ENCODE measurements around the gene HPCA. TPM values are rescaled to one million over a fixed set of nuclear protein-coding genes. Genes with fewer than 3 reads are reported as not detected.

Gene HPCA
- total RNA-seq, 4 donors from 2014 or later: 0.19 TPM; not detected in 3

GRCh38 chr1:32878637-32879041, 7.7 kb upstream of the HPCA start:
- no peak for DNase-seq (ENCODE audit: low spot score in 2 of 2)
- intact Hi-C loops (cut with DNase I; ENCODE audit: low total_unique reads): no loop called here
- TF ChIP-seq CTCF (IDR thresholded peaks at IDR 0.05) (no peak), POLR2A (IDR thresholded peaks at IDR 0.05) (no peak)
- WGBS, 2 donors: 45 to 66% methylated on average over 5 of the region's 5 CpGs
- no peak overlapping the region for H3K4me3 ChIP-seq (ENCODE audit: low read depth, poor library complexity, severe bottlenecking)

- H3K4me3 ChIP-seq (ENCODE audit: low read depth, poor library complexity, severe bottlenecking): no peak overlapping the region
- intact Hi-C loops (cut with DNase I; ENCODE audit: low total_unique reads): no loop called here
- no peak for DNase-seq (ENCODE audit: low spot score in 2 of 2)
- TF ChIP-seq CTCF (IDR thresholded peaks at IDR 0.05): no peak
- TF ChIP-seq POLR2A (IDR thresholded peaks at IDR 0.05): no peak
- 72 to 74% methylated on average over 5 of the region's 5 CpGs for WGBS, 2 donors
These were observed 5.0 kb upstream of the HPCA start for GRCh38 chr1:32881291-32881690.

DNA sequence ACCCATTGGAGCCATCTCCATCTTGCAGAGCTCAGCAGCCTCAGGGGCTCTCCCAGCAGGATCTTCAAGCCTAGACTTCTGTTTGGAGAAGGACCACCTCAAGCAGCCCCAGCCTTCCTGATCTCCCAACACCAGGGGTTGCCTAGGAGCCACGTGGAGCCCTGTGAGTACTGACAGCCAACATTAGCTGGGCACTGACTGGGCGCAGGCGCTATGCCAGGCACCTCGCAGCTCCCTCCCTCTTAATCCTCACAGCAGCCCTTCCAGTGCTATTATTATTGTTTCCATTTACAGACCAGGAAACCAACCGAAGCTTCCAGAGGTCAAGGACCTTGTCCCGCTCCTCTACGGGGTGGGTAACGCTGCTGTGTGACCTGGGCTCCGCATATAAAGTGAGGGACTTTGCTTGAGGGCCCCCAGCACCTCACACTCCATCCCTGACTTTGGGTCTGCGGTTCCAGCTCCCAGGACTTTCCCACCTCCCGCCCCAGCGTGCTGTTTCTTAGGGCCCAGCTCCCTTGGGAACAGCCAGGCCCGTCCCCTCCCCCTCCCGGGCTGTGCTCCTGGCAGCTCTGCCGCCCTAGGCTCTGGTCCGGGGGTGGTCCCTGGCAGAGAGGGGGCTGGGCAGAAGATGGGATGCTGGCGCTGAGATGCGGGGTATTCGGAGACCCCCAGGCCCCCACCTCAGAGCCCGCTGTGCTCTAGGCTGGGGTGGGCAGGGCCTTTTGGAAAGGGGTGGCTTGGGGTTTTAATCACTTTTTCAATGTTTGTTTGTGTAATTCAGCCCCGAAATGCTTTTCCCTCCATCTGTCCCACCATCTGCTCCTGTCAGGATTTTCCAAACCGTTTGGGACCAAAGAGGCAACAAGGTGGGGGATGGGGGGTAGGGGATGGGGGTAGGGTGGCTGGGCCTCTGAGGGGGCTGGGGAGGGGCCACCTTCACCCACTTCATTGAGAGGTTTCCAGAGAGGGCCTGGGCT, 4.1 kb upstream of the HPCA start:
- H3K4me3 ChIP-seq (ENCODE audit: low read depth, poor library complexity, severe bottlenecking): no peak overlapping the region
- 32 to 33% methylated on average over 22 of the region's 22 CpGs for WGBS, 2 donors
- TF ChIP-seq CTCF (IDR thresholded peaks at IDR 0.05) (no peak), POLR2A (IDR thresholded peaks at IDR 0.05) (no peak)
- DNase-seq (ENCODE audit: low spot score in 2 of 2): no peak
- intact Hi-C loops (cut with DNase I; ENCODE audit: low total_unique reads): no loop called here

DNA sequence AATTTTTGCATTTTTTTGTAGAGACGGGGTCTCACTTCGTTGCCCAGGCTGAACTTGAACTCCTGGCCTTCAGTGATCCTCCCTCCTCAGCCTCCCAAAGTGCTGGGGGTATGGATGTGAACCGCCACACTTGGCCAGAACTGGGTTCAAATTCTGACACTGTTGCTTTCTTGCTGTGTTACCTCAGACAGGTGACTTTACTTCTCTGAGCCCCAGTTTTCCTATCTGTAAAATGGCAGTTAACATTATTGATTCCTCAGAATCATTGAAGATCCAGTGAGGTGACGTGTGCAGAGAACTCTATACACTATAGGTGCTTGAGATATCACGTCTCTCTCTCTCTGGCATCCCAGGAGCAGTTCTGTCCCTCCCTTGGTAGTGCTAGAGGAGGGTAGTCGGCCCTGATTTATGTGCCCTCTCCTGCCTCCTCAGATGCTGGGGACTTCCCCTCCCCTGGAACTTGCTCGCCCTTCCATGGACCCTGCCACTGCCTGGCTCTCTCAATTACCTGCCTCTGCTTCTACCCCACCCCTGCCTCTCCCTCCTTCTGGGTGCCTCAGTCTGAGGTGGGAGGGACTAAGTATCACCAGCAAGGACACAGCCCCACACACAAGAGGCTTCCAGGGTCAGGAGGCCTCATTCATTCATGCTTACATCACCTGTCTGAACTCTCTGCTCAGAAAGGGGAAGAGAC, 2.8 kb upstream of the HPCA start:
- 79 to 86% methylated on average over 7 of the region's 7 CpGs for WGBS, 2 donors
- intact Hi-C loops (cut with DNase I; ENCODE audit: low total_unique reads): no loop called here
- TF ChIP-seq POLR2A (IDR thresholded peaks at IDR 0.05): no peak
- TF ChIP-seq CTCF (IDR thresholded peaks at IDR 0.05): no peak
- no peak overlapping the region for H3K4me3 ChIP-seq (ENCODE audit: low read depth, poor library complexity, severe bottlenecking)
- no peak for DNase-seq (ENCODE audit: low spot score in 2 of 2)

GRCh38 chr1:32884032-32884372, 2.3 kb upstream of the HPCA start:
- 68 to 75% methylated on average over 4 of the region's 4 CpGs for WGBS, 2 donors
- no peak for TF ChIP-seq POLR2A (IDR thresholded peaks at IDR 0.05)
- no peak for TF ChIP-seq CTCF (IDR thresholded peaks at IDR 0.05)
- intact Hi-C loops (cut with DNase I; ENCODE audit: low total_unique reads): no loop called here
- no peak for DNase-seq (ENCODE audit: low spot score in 2 of 2)
- no peak overlapping the region for H3K4me3 ChIP-seq (ENCODE audit: low read depth, poor library complexity, severe bottlenecking)
